Sigmoid colon (tissue), 4 donors: ENCODE results near the gene PREX1.

Source experiments
- CTCF ChIP-seq, 4 experiments: fragments of 450-650 bp in 3 of 4; fragments of 200-600 bp in 1 of 4; IDR thresholded peaks; one replicate each; pipeline ENCODE4 v1.5.1; 2016 to 2019; ENCODE audit warnings: antibody characterized with exemption in 4 of 4, mild to moderate bottlenecking in 3 of 4, moderate library complexity in 2 of 4
- EP300 ChIP-seq, 4 donors: sonication (generic); formaldehyde crosslinking; IDR thresholded peaks; one replicate each; pipeline ENCODE4 v1.6.1; 2017; ENCODE audit warnings: antibody characterized with exemption in 4 of 4
- POLR2A ChIP-seq, 2 donors: fragments of 450-650 bp; IDR thresholded peaks; one replicate each; pipeline ENCODE4 v1.6.1; 2016; ENCODE audit warnings: antibody characterized with exemption in 2 of 2, mild to moderate bottlenecking in 2 of 2, moderate library complexity in 2 of 2
- POLR2AphosphoS5 ChIP-seq, 4 donors: sonication (generic); formaldehyde crosslinking; IDR thresholded peaks; one replicate each; pipeline ENCODE4 v1.6.1; 2017; ENCODE audit warnings: antibody characterized with exemption in 4 of 4

GRCh38 chr20:48583171-48583570 is 244.6 kb downstream of the PREX1 start:
- no peak for TF ChIP-seq EP300 (IDR thresholded peaks at IDR 0.05)
- TF ChIP-seq CTCF (IDR thresholded peaks at IDR 0.05): no peak
- TF ChIP-seq POLR2A (IDR thresholded peaks at IDR 0.05): no peak
- no peak for TF ChIP-seq POLR2AphosphoS5 (IDR thresholded peaks at IDR 0.05)
